GM18517 (cell line): Measurements from ENCODE around the gene ABHD3.
A peak's percentile ranks its signal among the peaks of the same experiment; 100 is the strongest.
"Not testable (repeated sequence)": the region's sequence is repeated elsewhere in the genome, so short reads cannot be mapped to it uniquely, and the experiment has no call there.

Experiments used
- ATAC-seq: cut with Tn5 transposase; IDR thresholded peaks from one replicate; pipeline ENCODE4 v1.9.1; 2021; ENCODE audit warnings: mild to moderate bottlenecking, moderate library complexity; ENCODE audit not compliant: unreplicated experiment

The ABHD3 gene, protein sequence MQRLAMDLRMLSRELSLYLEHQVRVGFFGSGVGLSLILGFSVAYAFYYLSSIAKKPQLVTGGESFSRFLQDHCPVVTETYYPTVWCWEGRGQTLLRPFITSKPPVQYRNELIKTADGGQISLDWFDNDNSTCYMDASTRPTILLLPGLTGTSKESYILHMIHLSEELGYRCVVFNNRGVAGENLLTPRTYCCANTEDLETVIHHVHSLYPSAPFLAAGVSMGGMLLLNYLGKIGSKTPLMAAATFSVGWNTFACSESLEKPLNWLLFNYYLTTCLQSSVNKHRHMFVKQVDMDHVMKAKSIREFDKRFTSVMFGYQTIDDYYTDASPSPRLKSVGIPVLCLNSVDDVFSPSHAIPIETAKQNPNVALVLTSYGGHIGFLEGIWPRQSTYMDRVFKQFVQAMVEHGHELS

DNA sequence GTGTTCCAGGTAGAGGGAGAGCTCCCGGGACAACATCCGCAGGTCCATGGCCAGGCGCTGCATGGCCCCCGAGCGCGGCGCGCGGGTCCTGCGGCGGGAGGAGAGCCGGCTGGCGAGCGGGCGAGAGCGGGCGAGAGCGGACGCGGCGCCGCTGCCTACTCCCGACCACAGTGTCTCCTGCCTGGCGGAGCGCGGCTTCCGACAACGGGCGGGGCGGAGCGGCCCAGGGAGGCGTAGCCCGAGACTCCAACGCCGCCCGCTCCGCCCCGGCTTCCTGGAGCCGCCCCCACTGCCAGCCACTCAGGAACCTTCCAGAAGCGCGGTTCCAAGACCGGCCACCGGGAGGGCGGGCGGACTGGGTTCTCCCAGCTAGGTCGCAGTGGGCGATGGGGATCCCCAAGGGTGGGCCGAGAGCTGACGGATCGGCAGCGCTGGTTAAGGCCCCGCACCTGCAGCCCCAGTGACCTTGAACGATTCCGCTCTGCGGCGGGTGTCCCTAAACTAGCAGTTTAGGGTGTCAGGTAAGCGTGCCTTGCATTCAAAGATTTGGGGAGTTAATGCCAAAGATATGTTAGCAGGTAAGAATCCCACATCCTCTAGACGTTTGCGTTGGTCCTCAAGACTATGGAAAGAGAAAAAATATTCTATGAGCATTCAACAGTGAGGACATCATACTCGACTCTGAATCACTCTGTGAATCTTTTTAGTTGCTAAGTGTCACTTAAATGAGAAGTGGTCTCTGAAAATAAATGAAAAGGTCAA, at the start of gene ABHD3:
Gene ABHD3, minus strand, starts transcription at position 172 of the 762 bp plus-strand sequence. Its CDS starts 109 bp downstream, at position 63.
- peak; percentile 81 for ATAC-seq

DNA sequence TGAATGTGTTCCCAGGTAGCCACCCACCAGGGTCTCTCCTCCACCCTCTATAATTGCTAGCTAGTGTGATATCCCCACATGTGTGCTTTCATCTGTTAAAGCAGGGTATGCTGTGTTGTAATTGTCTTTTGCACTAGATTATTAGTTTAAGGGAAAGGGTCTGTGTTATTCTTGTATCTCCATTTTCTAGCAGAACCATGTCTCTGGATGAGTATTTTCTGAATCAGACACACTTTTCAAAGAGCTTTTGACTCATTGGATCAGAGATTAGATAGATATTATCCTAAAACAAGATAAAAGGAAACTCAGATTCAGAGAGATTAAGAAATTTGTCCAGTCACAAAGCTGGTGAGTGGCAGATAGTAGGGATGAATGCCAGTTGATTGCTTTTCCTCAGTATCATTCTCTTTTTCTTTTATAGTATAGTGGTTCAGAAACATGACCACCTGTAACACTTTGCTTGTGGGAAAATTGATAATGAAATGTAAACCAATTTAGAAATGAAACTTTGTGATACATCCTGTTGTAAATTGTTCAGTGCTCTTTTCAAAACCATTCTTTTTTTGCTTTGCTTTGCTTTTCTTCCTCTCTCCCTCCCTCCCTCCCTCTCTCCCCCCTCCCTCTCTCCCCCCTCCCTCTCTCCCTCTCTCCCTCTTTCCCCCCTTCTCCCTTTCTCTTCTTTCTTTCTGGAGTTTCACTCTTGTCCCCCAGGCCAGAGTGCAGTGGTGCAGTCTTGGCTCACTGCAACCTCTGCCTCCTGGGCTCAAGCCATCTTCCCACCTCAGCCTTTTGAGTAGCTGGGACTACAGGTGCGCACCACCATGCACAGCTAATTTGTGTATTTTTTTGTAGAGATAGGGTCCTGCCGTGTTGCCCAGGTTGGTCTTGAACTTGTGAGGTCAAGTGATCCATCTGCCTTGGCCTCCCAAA, 43.5 kb upstream of the ABHD3 start:
- no peak for ATAC-seq

DNA sequence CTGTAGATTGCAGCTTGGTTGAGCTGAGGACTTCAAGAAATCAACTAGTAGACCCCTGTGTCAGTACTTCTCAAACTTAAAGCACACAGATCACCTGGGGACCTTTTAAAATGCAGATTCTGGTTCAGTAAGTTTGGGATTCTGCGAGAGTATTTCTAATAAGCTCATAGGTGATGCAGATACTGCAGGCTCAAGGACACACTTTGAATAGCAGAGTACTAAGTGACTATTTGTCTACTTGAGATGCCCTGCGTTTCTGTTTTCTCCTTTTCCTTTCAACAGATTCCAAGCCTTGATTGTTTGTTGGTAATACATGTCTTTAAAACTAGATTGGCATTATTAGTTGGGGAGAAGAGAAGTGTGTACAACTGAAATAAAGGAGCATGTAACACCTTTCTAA, 42.7 kb upstream of the ABHD3 start:
- ATAC-seq: no peak

DNA sequence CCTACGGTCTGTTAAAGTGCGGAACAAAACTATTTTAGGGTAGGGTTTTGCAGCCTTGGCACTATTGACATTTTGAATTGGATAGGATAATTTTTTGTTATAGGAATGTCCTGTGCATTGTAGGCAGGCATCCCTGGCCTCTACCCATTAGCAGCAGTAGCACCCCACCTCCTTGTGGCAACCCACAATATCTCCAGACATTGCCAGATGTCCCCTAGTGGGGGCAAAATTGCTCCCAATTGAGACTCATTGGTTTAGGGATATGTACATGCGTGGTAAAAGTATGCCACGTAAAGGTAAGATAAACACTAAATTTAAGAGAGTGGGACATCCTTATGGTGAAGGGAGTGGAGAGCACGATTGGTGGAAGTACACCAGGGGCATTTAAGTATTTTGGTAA, 40.7 kb upstream of the ABHD3 start:
- no peak for ATAC-seq

DNA sequence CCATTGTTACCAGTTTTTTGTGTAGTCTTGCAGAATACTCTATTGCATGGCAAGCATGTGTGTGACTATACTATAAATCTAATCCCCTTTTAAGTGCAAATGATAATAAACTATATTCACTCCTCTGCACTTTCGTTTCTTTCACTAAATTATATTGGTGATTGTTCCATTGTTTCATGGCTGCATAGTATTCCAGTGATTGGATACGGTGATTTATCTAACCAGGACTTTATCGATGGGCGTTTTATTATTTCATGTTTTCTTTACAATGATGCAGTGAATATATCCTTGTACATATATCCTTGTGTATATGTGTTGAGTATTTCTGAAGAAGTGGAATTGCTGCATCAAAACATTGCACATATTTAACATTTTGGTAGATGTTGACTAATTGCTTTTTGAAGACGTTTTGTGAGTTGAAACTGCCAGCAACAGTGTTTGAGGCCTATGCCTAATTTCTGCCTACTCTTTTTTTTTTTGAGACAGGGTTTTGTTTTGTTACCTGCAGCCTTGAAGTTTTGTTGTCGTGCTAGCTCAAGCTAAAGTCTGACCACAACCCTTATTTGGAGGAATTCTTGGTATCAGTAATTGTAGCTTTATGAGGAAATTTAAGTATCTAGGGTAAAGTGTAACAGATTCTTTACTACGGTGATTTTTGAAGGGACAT, 38.7 kb upstream of the ABHD3 start:
- ATAC-seq: no peak

DNA sequence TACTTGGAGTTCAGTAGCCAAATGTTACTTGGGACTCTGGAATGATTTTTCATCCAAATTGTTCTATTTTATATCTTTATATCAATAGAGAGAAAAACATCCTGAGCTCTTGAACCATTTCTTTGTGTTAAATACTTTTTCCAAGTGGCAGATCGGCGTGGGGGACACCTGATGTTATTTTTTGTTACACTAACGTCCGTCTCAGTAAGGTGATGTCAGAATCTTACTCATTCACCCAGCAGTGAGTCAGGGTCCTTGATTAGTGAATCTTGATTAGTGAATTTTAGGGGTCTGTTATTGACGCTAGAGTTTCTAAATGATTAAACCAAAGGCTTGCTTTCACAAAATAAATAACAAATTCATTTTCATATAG, 37.7 kb upstream of the ABHD3 start:
- no peak for ATAC-seq

DNA sequence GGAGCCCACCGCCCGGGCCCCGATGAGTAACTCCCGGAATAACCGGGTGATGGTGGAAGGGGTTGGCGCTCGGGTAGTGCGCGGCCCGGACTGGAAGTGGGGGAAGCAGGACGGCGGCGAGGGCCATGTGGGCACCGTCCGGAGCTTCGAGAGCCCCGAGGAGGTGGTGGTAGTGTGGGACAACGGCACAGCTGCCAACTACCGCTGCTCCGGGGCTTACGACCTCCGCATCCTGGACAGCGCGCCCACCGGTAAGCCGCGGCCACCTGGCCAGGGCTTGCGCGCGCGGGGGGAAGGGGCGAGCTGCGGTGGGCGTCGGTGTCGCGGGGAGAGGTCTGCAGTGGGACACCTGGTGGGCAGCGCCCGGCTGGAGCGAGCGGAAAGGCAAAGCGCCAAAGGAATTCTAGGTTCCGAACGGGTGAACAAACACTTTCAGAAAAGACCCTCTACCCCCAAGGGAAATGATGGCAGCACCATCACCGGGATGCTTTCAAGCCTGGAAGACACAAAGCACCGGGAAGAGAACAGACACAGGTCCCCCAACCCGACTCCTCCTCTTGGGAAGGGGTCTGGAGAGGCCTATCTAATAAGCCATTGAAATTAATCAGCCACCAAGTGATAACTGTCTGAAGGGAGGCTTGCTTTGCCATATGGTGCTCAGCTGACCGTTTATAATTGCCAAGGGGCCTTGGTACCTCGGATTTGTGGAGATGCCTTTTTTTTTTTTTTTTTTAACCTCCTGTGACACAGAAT, 37.2 kb upstream of the ABHD3 start:
- peak; percentile 6 for ATAC-seq

DNA sequence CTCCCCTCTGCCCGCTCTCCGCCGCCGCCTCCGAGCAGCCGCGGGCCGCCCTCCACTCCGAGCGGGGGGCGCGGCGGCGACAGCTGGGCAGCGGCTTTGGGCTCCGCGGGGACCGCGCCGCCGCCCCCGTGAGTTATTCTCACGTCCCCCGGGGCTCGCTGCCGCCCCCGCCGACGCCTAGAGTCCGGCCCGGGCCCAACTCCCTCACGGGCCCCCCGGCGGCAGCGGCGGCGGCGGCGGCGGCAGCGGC, 36.7 kb upstream of the ABHD3 start:
- ATAC-seq: no peak

DNA sequence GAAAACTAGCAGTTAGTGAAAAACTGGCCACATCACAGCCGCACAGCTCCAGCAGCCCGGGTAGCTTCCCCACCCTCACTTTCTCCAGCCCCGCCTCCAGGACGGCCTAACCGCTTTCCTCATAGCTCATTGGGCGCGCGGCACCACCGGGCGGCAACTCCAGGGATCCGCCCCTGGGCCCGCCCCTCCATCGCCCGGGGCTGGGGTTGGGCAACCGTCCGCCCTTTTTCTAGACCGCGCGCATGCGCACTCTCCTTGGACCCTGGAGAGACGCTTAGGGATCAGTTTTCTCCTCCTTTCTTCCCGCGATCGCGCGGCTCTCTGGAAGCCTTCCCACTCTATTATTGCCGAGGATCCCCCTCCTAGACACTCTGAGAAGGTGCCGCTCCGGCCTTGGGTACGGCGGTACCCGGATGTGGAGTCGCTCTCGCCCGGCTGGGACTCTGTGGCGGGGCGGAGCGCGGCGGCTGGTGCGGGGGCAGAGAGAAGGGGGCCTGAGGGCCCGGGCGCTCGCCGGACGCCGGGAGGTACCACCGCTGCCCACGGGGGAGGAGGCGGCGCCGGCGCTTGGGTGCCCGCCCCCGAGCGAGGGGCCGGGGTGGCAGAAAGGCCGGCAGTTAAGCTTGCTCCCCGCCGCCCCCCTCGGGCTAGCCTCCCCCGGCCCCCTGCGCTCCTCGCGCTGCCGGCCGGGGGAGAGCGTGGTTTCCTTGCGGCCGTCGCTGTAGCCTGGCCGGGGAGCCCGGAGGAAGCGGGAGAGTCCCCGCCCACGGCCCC, 36.2 kb upstream of the ABHD3 start, which contains the start of gene MIB1:
Gene MIB1, plus strand, starts transcription at position 255 of the 774 bp plus-strand sequence. CDS start 792 bp downstream, outside the sequence.
- ATAC-seq: peak; percentile 96

DNA sequence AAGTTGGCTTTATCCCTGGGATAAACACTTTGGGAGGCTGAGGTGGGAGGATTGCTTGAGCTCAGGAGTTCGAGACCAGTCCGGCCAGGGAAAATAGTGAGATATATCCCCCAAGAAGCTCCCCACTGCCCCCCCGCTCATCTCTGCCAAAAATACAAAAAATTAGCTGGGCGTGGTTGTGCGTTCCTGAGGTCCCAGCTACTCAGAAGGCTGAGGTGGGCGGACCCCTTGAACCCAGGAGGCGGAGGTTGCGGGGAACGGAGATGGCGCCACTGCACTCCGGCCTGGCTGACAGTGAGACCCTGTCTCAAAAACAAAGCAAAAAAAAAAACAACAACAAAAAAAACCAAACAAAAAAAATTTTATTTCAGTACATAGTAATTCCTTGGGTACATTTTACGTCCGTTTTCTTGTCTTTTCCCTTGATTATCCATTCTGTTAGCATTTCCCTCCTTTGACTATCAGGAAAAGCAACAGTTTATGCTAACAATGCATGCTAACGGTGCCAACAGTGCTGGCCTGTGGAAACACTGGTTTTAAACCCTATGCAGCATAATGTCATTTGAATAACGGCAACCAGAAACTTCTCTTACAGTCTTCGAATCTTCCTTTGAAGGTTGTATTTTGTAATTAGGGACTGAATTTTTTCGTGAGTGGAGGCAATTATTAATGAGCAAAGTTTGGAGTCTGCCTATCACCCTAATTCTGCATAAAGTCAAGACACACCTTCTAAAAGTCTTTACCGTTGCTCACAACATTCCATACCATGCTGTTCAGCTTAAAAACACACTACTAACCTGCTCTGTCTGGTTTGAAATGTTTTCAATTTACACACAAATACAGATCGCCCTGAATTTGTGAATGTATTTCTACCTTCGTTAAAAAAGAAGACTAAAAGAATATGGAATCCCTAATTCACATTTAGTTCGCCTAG, 35.3 kb upstream of the ABHD3 start:
- peak; percentile 27 for ATAC-seq

DNA sequence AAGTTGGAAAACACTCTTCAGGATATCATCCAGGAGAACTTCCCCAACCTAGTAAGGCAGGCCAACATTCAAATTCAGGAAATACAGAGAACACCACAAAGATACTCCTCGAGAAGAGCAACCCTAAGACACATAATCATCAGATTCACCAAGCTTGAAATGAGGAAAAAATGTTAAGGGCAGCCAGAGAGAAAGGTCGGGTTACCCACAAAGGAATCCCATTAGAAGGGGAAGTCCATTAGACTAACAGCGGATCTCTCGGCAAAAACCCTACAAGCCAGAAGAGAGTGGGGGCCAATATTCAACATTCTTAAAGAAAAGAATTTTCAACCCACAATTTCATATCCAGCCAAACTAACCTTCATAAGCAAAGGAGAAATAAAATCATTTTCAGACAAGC, 32.4 kb upstream of the ABHD3 start:
- ATAC-seq: not testable (repeated sequence)

DNA sequence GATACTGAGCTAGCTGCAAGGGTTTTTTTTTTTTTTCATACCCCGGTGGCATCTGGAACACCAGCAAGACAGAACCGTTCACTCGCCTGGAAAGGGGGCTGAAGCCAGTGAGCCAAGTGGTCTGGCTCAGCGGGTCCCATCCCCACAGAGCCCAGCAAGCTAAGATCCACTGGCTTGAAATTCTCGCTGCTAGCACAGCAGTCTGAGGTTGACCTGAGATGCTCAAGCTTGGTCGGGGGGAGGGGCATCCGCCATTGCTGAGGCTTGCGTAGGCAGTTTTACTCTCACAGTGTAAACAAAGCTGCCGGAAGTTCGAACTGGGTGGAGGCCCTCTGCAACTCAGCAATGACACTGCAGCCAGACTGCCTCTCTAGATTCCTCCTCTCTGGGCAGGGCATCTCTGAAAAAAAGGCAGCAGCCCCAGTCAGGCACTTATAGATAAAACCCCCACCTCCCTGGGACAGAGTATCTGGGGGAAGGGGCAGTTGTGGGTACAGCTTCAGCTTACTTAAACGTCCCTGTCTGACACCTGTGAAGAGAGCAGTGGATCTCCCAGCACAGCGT, 31.0 kb upstream of the ABHD3 start:
- ATAC-seq: no peak

DNA sequence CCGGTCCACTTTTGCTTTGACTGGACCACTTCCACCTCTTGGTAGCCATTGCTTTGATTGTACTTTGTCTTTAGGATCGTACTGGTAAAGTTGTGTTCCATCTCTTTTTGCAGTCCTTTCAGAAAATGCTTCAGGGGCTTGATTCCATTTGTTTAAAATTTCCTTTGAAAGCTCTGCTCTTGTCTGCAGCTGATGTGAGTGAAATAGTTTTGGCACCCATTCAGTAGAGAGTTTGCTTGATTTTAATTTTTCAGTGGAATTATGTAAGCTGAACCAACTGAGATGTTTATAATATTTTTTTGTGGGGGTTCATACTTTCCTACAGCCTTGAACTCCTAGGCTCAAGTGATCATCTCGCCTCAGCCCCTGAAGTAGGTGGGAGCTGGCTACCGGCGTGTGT, 28.4 kb upstream of the ABHD3 start:
- ATAC-seq: no peak

DNA sequence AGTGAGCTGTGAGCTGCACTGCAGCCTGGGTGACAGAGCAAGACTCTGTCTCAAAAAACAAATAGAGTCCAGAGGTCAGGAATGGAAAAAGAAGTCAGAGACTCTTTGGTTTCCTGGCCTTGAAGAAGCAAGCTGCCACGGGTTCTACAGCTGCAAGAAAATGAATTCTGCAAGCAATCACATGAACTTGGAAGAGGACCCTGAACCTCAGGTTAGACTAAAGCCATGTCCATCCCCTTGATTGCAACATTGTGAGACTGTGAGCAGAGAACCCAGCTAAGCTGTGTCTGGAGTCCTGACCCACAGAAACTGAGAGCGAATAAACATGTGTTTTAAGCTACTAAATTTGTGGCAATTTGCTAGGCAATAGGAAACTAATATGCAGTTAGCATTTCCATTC, 23.1 kb upstream of the ABHD3 start:
- ATAC-seq: no peak

DNA sequence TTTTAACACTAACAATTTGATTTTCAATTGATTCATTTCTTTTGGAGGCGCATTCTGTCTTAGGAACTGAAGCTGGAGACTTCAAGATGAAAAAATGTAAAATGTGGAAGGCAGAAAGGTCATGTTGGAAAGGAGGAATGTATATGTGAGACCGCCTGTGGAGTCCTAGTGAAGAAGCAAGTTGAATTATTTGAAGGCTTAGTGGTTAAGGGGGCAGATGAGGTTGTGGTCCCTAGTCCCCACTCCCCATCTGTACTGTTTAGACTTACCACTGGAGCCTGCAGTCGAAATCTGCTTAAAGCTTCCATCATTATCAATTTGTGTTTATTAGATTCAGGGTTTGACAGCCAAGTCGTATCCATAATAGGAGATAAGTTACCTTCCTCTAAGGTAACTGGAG, 20.6 kb upstream of the ABHD3 start:
- ATAC-seq: no peak

DNA sequence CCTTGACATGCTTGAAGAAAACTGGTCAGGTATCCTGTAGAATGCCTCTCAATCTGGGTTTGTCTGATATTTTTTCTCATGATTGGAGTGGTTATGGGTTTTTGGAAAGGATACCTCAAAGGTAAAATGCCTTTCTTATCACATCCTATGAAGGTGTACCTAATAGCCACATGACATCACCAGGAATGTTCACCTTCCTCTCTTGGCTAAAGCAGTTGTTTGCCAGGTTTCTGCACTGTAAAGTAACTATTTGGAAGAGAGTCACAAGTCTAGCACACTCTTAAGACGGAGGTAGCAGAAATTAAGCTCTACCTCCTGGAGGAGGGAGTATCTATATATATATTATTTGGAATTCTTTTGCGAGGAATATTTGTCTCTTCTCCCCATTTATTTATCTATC, 18.1 kb upstream of the ABHD3 start:
- no peak for ATAC-seq

DNA sequence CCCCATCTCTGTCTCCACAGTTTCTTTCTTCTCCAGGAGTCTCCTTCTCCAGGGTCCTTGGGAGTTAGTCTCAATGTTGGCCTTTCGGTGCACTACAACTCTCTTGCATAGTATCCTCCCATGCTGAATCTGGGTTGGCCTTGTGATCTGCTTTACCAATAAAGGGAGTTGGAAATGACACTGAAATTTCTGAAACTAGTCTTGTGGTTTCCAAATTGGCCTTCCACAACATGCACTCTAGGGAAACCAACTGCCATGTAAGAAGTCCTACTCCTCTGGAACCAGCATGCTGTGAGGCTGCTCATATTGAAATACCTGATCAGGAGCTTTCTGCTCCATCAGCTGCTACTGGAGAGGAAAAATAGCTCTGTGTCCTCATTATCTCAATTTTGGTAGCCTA, 9.9 kb upstream of the ABHD3 start:
- ATAC-seq: no peak

DNA sequence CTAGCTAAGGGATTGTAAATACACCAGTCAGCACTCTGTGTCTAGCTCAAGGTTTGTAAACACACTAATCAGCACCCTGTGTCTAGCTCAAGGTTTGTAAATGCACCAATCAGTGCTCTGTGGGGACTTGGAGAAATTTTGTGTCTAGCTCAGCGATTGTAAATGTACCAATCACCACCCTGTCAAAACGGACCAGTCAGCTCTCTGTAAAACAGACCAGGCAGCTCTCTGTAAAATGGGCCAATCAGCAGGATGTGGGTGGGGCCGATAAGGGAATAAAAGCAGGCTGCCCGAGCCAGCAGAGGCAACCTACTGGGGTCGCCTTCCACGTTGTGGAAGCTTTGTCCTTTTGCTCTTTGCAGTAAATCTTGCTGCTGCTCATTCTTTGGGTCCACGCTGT, 2.6 kb upstream of the ABHD3 start:
- not testable (repeated sequence) for ATAC-seq
